Ovary (tissue), 3 donors: ENCODE data around the gene SLC7A9.

Experiments
- CTCF ChIP-seq, 3 donors: fragments of 450-650 bp in 2 of 3; fragments of 200-600 bp in 1 of 3; IDR thresholded peaks; one replicate each; pipeline versions ENCODE4 v1.5.1 to v1.8.0; 2016 to 2022; ENCODE audit warnings: antibody characterized with exemption in 3 of 3, mild to moderate bottlenecking in 1 of 3
- EP300 ChIP-seq: sonication (generic); formaldehyde crosslinking; IDR thresholded peaks from one replicate; pipeline ENCODE4 v1.6.1; 2017; ENCODE audit warnings: antibody characterized with exemption
- donor health status: DM: no; HTN: no; CAD: no.

GRCh38 chr19:32877977-32878745 is 8.6 kb upstream of the SLC7A9 start:
- TF ChIP-seq EP300 (no peak), CTCF (IDR thresholded peaks at IDR 0.05) (no peak)
